H9 (cell line): ENCODE measurements around the gene THAP9. TPM values are rescaled to one million over a fixed set of nuclear protein-coding genes. Genes with fewer than 3 reads are reported as not detected.

Experiments used
- DNase-seq: peaks from one replicate; pipeline ENCODE4 v3.0.0-alpha.2; 2017
- H2AFZ ChIP-seq: one replicate; pipeline ENCODE4 v1.6.1; 2013; ENCODE audit warnings: mild to moderate bottlenecking, low read length, control low read depth, moderate library complexity
- H2AK5ac ChIP-seq: 2 replicates; pipeline ENCODE4 v1.6.1; 2013; ENCODE audit warnings: low read length, control low read depth, mixed read lengths; ENCODE audit not compliant: insufficient read length
- H2BK120ac ChIP-seq: one replicate; pipeline ENCODE4 v1.6.1; 2013; ENCODE audit warnings: low read depth, mild to moderate bottlenecking, low read length, control low read depth, inconsistent platforms; ENCODE audit not compliant: poor library complexity, severe bottlenecking
- H2BK12ac ChIP-seq: 2 replicates; pipeline ENCODE4 v1.6.1; 2013; ENCODE audit warnings: low read length, control low read depth, mixed read lengths, low read depth; ENCODE audit not compliant: insufficient read length
- H2BK15ac ChIP-seq: 2 replicates; pipeline ENCODE4 v1.6.1; 2013; ENCODE audit warnings: low read depth, low read length, control low read depth
- H2BK20ac ChIP-seq: one replicate; pipeline ENCODE4 v1.6.1; 2013; ENCODE audit warnings: low read depth, mild to moderate bottlenecking, low read length, control low read depth, inconsistent platforms; ENCODE audit not compliant: poor library complexity, severe bottlenecking
- H2BK5ac ChIP-seq: 2 replicates; pipeline ENCODE4 v1.6.1; 2013; ENCODE audit warnings: low read length, control low read depth, mixed read lengths; ENCODE audit not compliant: insufficient read length
- H3K14ac ChIP-seq: 2 replicates; pipeline ENCODE4 v1.6.1; 2013; ENCODE audit warnings: low read length, control low read depth; ENCODE audit not compliant: insufficient read depth
- H3K18ac ChIP-seq: 2 replicates; pipeline ENCODE4 v1.6.1; 2013; ENCODE audit warnings: low read depth, mild to moderate bottlenecking, mixed read lengths, low read length, control low read depth; ENCODE audit not compliant: insufficient read length
- H3K23ac ChIP-seq: 2 replicates; pipeline ENCODE4 v1.6.1; 2013; ENCODE audit warnings: low read length, control low read depth, mixed read lengths, low read depth; ENCODE audit not compliant: insufficient read length
- H3K23me2 ChIP-seq: 2 replicates; pipeline ENCODE4 v1.6.1; 2013; ENCODE audit warnings: low read depth, mild to moderate bottlenecking, mixed read lengths, low read length, control low read depth; ENCODE audit not compliant: insufficient read length, poor library complexity, severe bottlenecking
- H3K27ac ChIP-seq: 2 replicates; pipeline ENCODE4 v1.5.1; 2013; ENCODE audit warnings: low read length, control low read depth, mixed read lengths, low read depth; ENCODE audit not compliant: insufficient read length
- H3K27me3 ChIP-seq: 2 replicates; pipeline ENCODE4 v1.6.1; 2013; ENCODE audit warnings: low read length, control low read depth, inconsistent platforms; ENCODE audit not compliant: insufficient read depth
- H3K4ac ChIP-seq: 2 replicates; pipeline ENCODE4 v1.6.1; 2013; ENCODE audit warnings: low read depth, mild to moderate bottlenecking, control low read depth, inconsistent platforms, low read length, moderate library complexity
- H3K4me1 ChIP-seq: 2 replicates; pipeline ENCODE4 v1.6.1; 2013; ENCODE audit warnings: low read length, control low read depth, inconsistent platforms; ENCODE audit not compliant: insufficient read depth
- H3K4me2 ChIP-seq: 2 replicates; pipeline ENCODE4 v1.6.1; 2013; ENCODE audit warnings: low read length, control low read depth, mixed read lengths; ENCODE audit not compliant: insufficient read length, insufficient read depth
- H3K56ac ChIP-seq: 2 replicates; pipeline ENCODE4 v1.6.1; 2013; ENCODE audit warnings: low read depth, mild to moderate bottlenecking, mixed read lengths, low read length, control low read depth; ENCODE audit not compliant: insufficient read length
- H3K79me1 ChIP-seq: 2 replicates; pipeline ENCODE4 v1.6.1; 2013; ENCODE audit warnings: low read depth, mild to moderate bottlenecking, moderate library complexity, low read length, control low read depth, inconsistent platforms; ENCODE audit not compliant: insufficient read depth, poor library complexity, severe bottlenecking
- H3K79me2 ChIP-seq: 2 replicates; pipeline ENCODE4 v1.6.1; 2013; ENCODE audit warnings: low read length, control low read depth, inconsistent platforms; ENCODE audit not compliant: insufficient read depth
- H3K9ac ChIP-seq: 2 replicates; pipeline ENCODE4 v1.6.1; 2013; ENCODE audit warnings: low read length, control low read depth, mixed read lengths; ENCODE audit not compliant: insufficient read length; ENCODE audit errors: extremely low read depth
- H3K9me3 ChIP-seq: one replicate; pipeline ENCODE4 v1.6.1; 2013; ENCODE audit warnings: low read depth, low read length, inconsistent platforms; ENCODE audit not compliant: control insufficient read depth
- H3T11ph ChIP-seq: one replicate; pipeline ENCODE4 v1.6.1; 2013; ENCODE audit warnings: mild to moderate bottlenecking, low read length, control low read depth, inconsistent platforms
- H4K20me1 ChIP-seq: one replicate; pipeline ENCODE4 v1.6.1; 2013; ENCODE audit not compliant: control insufficient read depth, insufficient read length, insufficient read depth
- H4K5ac ChIP-seq: 2 replicates; pipeline ENCODE4 v1.6.1; 2013; ENCODE audit warnings: low read depth, mild to moderate bottlenecking, mixed read lengths, low read length, control low read depth; ENCODE audit not compliant: insufficient read length
- H4K8ac ChIP-seq: replicated peaks from 2 replicates; pipeline ENCODE4 v1.6.1; 2013; ENCODE audit warnings: low read length, control low read depth, mixed read lengths, low read depth; ENCODE audit not compliant: insufficient read length
- H4K91ac ChIP-seq: 2 replicates; pipeline ENCODE4 v1.6.1; 2013; ENCODE audit warnings: low read depth, mild to moderate bottlenecking, moderate library complexity, mixed read lengths, low read length, control low read depth; ENCODE audit not compliant: insufficient read length
- H3K27ac Mint-ChIP-seq, 3 experiments: 2 replicates in 2 of 3; 3 replicates in 1 of 3; pipeline ENCODE4 v1.8.0; 2020 to 2021; ENCODE audit warnings: mixed read lengths in 3 of 3, mild to moderate bottlenecking in 1 of 3, moderate library complexity in 1 of 3
- H3K27me3 Mint-ChIP-seq: 2 replicates; pipeline ENCODE4 v1.8.0; 2021; ENCODE audit warnings: low read depth, mild to moderate bottlenecking, moderate library complexity, mixed read lengths
- H3K36me3 Mint-ChIP-seq, 3 experiments: 2 replicates in 2 of 3; 3 replicates in 1 of 3; pipeline ENCODE4 v1.8.0; 2020 to 2021; ENCODE audit warnings: low read depth in 3 of 3, mixed read lengths in 3 of 3; ENCODE audit not compliant: insufficient read depth in 1 of 3
- H3K4me1 Mint-ChIP-seq, 2 experiments: 2 replicates each; pipeline ENCODE4 v1.8.0; 2020; ENCODE audit warnings: mixed read lengths in 2 of 2
- H3K4me3 Mint-ChIP-seq, 2 experiments: 2 replicates in 1 of 2; 3 replicates in 1 of 2; pipeline ENCODE4 v1.8.0; 2020 to 2021; ENCODE audit warnings: mild to moderate bottlenecking in 2 of 2, mixed read lengths in 2 of 2, moderate library complexity in 1 of 2
- H3K9me3 Mint-ChIP-seq, 2 experiments: 2 replicates in 1 of 2; 3 replicates in 1 of 2; pipeline ENCODE4 v1.8.0; 2020; ENCODE audit warnings: mild to moderate bottlenecking in 2 of 2, mixed read lengths in 2 of 2, moderate library complexity in 1 of 2
- WGBS: extraction: QIAGEN DNeasy Blood & Tissue Kit; methylation state at CpG from one replicate; pipeline ENCODE4 v1.1.7; 2013; ENCODE audit warnings: missing lambda C conversion rate, low lambda C conversion rate, mixed read lengths; ENCODE audit not compliant: insufficient read length; ENCODE audit errors: extremely low coverage; 5-methylcytosine and 5-hydroxymethylcytosine counted together
- total RNA-seq: library from RNA; stranded (reverse); gene quantifications from 2 replicates; pipeline ENCODE4 v1.2.1, GENCODE V29; 2021
- TF ChIP-seq, protein P1 (sequence below): fragments of 200-600 bp; sonication (generic); conservative IDR thresholded peaks from 3 replicates; pipeline ENCODE4 v1.8.0; 2021; ENCODE audit warnings: antibody characterized with exemption, mild to moderate bottlenecking

Gene THAP9
- total RNA-seq, 1 experiment from 2014 or later, result 14.8 TPM

DNA sequence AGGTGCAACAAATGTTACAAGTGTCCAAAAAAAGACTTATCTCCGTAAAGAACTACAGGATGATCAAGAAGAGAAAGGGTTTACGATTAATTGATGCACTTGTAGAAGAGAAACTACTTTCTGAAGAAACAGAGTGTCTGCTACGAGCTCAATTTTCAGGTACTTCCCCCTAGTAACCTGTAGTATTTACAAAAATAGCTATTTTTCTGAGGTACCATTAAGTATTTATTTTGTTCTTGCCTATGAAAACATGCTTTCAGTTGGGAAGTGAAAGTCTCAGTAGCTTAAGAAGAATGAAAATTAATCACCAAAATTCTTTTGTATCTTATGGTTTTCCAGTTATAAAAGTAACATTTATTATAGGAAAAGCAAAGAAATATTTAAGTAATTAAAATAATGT, 5.9 kb downstream of the THAP9 start:
- Histone ChIP-seq H3K23ac (no peak overlapping the region), H3K4me1 (no peaks in the 10 kb centered on the region), H3K23me2 (no peaks in the 10 kb centered on the region), H4K91ac (no peak overlapping the region), H3K79me2 (no peaks in the 10 kb centered on the region), H2BK5ac (no peak overlapping the region), H4K5ac (no peak overlapping the region), H3K4me2 (no peak overlapping the region), H2BK20ac (no peak overlapping the region), H3K79me1 (no peaks in the 10 kb centered on the region), H2AFZ (no peak overlapping the region), H4K20me1 (no peaks in the 10 kb centered on the region), H3T11ph (no peak overlapping the region), H2BK15ac (no peak overlapping the region), H3K27me3 (no peaks in the 10 kb centered on the region), H3K56ac (no peak overlapping the region), H2AK5ac (no peak overlapping the region), H3K14ac (no peak overlapping the region), H3K9me3 (no peaks in the 10 kb centered on the region), H3K4ac (no peak overlapping the region), H4K8ac (no peak overlapping the region), H2BK120ac (no peak overlapping the region), H3K18ac (no peak overlapping the region), H2BK12ac (no peak overlapping the region), H3K27ac (no peak overlapping the region), H3K9ac (no peak overlapping the region)
- H3K9me3 Mint-ChIP-seq, result no peaks in the 10 kb centered on the region
- TF ChIP-seq, protein P1, sequence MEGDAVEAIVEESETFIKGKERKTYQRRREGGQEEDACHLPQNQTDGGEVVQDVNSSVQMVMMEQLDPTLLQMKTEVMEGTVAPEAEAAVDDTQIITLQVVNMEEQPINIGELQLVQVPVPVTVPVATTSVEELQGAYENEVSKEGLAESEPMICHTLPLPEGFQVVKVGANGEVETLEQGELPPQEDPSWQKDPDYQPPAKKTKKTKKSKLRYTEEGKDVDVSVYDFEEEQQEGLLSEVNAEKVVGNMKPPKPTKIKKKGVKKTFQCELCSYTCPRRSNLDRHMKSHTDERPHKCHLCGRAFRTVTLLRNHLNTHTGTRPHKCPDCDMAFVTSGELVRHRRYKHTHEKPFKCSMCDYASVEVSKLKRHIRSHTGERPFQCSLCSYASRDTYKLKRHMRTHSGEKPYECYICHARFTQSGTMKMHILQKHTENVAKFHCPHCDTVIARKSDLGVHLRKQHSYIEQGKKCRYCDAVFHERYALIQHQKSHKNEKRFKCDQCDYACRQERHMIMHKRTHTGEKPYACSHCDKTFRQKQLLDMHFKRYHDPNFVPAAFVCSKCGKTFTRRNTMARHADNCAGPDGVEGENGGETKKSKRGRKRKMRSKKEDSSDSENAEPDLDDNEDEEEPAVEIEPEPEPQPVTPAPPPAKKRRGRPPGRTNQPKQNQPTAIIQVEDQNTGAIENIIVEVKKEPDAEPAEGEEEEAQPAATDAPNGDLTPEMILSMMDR, result no peak
- no peak overlapping the region for H3K4me3 Mint-ChIP-seq
- H3K27me3 Mint-ChIP-seq, result no peaks in the 10 kb centered on the region
- H3K36me3 Mint-ChIP-seq, result peaks cover 11 to 52% (median 45%) of the 10 kb centered on the region in 3 experiments; a peak in 6 of 7 replicates
- H3K4me1 Mint-ChIP-seq, result peaks cover 3% of the 10 kb centered on the region in 2 experiments; a peak in 2 of 4 replicates
- no peak overlapping the region for H3K27ac Mint-ChIP-seq
- no peak for DNase-seq
- no CpG with 5 or more reads among the region's 3 CpGs for WGBS
